Osteoblast (primary cell): Measurements from ENCODE around the gene DIABLO. TPM values are rescaled to one million over a fixed set of nuclear protein-coding genes. Genes with fewer than 3 reads are reported as not detected.

ENCODE experiments used
- DNase-seq: peaks from one replicate; pipeline ENCODE4 v3.0.0; 2011; ENCODE audit warnings: low spot score, mixed read lengths; ENCODE audit not compliant: insufficient read length; ENCODE audit errors: missing footprints
- H2AFZ ChIP-seq: 2 replicates; pipeline ENCODE4 v1.6.0; 2011; ENCODE audit warnings: mild to moderate bottlenecking, low read length
- H3K27ac ChIP-seq: 2 replicates; pipeline ENCODE4 v1.5.1; 2011; ENCODE audit warnings: mild to moderate bottlenecking, low read depth, low read length, moderate library complexity
- H3K27me3 ChIP-seq: 2 replicates; pipeline ENCODE4 v1.6.0; 2012; ENCODE audit warnings: mild to moderate bottlenecking, control low read depth, inconsistent platforms, low read length, moderate library complexity; ENCODE audit not compliant: insufficient read depth
- H3K36me3 ChIP-seq: 2 replicates; pipeline ENCODE4 v1.5.1; 2011; ENCODE audit warnings: mild to moderate bottlenecking, low read length, control low read depth, moderate library complexity; ENCODE audit not compliant: insufficient read depth
- H3K4me1 ChIP-seq: 2 replicates; pipeline ENCODE4 v1.5.1; 2011; ENCODE audit warnings: mild to moderate bottlenecking, low read length, control low read depth, moderate library complexity; ENCODE audit not compliant: insufficient read depth
- H3K4me2 ChIP-seq: 2 replicates; pipeline ENCODE4 v1.6.0; 2011; ENCODE audit warnings: mild to moderate bottlenecking, low read length; ENCODE audit not compliant: insufficient read depth
- H3K4me3 ChIP-seq: fragments of 200-600 bp; sonication (generic); 3 replicates; pipeline ENCODE4 v1.5.1; 2012; ENCODE audit warnings: mild to moderate bottlenecking, low read length, inconsistent platforms; ENCODE audit not compliant: insufficient read depth
- H3K79me2 ChIP-seq: 2 replicates; pipeline ENCODE4 v1.6.0; 2012; ENCODE audit warnings: mild to moderate bottlenecking, low read length, control low read depth, inconsistent platforms; ENCODE audit not compliant: insufficient read depth
- H3K9me3 ChIP-seq: 2 replicates; pipeline ENCODE4 v1.5.1; 2011; ENCODE audit warnings: low read depth, low read length, control low read depth
- H4K20me1 ChIP-seq: 2 replicates; pipeline ENCODE4 v1.6.0; 2012; ENCODE audit warnings: mild to moderate bottlenecking, low read length, control low read depth; ENCODE audit not compliant: insufficient read depth
- CTCF ChIP-seq: IDR thresholded peaks from 2 replicates; pipeline ENCODE4 v1.5.1; 2011; ENCODE audit warnings: mild to moderate bottlenecking, low read depth, low read length, moderate library complexity; ENCODE audit errors: extremely low read depth
- total RNA-seq: library from RNA; depleted of rRNA; stranded (reverse); fragments of >200 nt; gene quantifications from 2 replicates; pipeline ENCODE4 v1.2.3, GENCODE V29; 2012

The DIABLO gene
- total RNA-seq, 1 donor: 64.4 TPM

GRCh38 chr12:122167356-122167925 is 58.4 kb downstream of the DIABLO start:
- Histone ChIP-seq H3K36me3 (no peaks in the 10 kb centered on the region), H3K27me3 (peaks cover 10% of the 10 kb centered on the region), H4K20me1 (no peaks in the 10 kb centered on the region), H3K4me1 (no peaks in the 10 kb centered on the region), H2AFZ (no peak overlapping the region), H3K4me3 (no peak overlapping the region), H3K79me2 (no peaks in the 10 kb centered on the region), H3K27ac (no peak overlapping the region), H3K4me2 (no peak overlapping the region), H3K9me3 (no peaks in the 10 kb centered on the region)
- no peak for TF ChIP-seq CTCF
- no peak for DNase-seq

- no peaks in the 10 kb centered on the region for H4K20me1 ChIP-seq
- no peak for DNase-seq
- H3K4me1 ChIP-seq: no peaks in the 10 kb centered on the region
- H3K27ac ChIP-seq: no peak overlapping the region
- H2AFZ ChIP-seq: no peak overlapping the region
- peaks cover 5% of the 10 kb centered on the region for H3K27me3 ChIP-seq
- no peaks in the 10 kb centered on the region for H3K36me3 ChIP-seq
- H3K4me2 ChIP-seq: no peak overlapping the region
- H3K4me3 ChIP-seq: no peak overlapping the region
- no peaks in the 10 kb centered on the region for H3K79me2 ChIP-seq
- no peak for TF ChIP-seq CTCF
- no peaks in the 10 kb centered on the region for H3K9me3 ChIP-seq
Measured at GRCh38 chr12:122166422-122167349, 59.2 kb downstream of the DIABLO start.

- H3K4me1 ChIP-seq: no peaks in the 10 kb centered on the region
- no peak overlapping the region for H3K4me2 ChIP-seq
- H3K36me3 ChIP-seq: no peaks in the 10 kb centered on the region
- H2AFZ ChIP-seq: no peak overlapping the region
- DNase-seq: no peak
- no peaks in the 10 kb centered on the region for H4K20me1 ChIP-seq
- no peaks in the 10 kb centered on the region for H3K79me2 ChIP-seq
- no peaks in the 10 kb centered on the region for H3K9me3 ChIP-seq
- H3K4me3 ChIP-seq: no peak overlapping the region
- no peak for TF ChIP-seq CTCF
- no peak overlapping the region for H3K27ac ChIP-seq
- peaks cover 5% of the 10 kb centered on the region for H3K27me3 ChIP-seq
Measured at GRCh38 chr12:122162976-122163375, 62.9 kb downstream of the DIABLO start.

GRCh38 chr12:122161682-122162081 is 64.2 kb downstream of the DIABLO start:
- H3K4me1 ChIP-seq: no peaks in the 10 kb centered on the region
- no peaks in the 10 kb centered on the region for H3K79me2 ChIP-seq
- no peaks in the 10 kb centered on the region for H4K20me1 ChIP-seq
- no peak overlapping the region for H3K27ac ChIP-seq
- DNase-seq: no peak
- H3K36me3 ChIP-seq: no peaks in the 10 kb centered on the region
- H2AFZ ChIP-seq: no peak overlapping the region
- no peak for TF ChIP-seq CTCF
- no peak overlapping the region for H3K4me3 ChIP-seq
- no peaks in the 10 kb centered on the region for H3K9me3 ChIP-seq
- H3K27me3 ChIP-seq: peaks cover 5% of the 10 kb centered on the region
- no peak overlapping the region for H3K4me2 ChIP-seq
